ENCODE data around the gene BTG2. TPM values are rescaled to one million over a fixed set of nuclear protein-coding genes. Genes with fewer than 3 reads are reported as not detected.

BTG2 gene
- total and polyA plus RNA-seq, 2 experiments from 2014 or later = 6.3 to 9.1 TPM

- TF ChIP-seq REST (IDR thresholded peaks at IDR 0.05; ENCODE audit: unreplicated experiment) (no peak), STAT1 (IDR thresholded peaks at IDR 0.05; ENCODE audit: unreplicated experiment) (no peak), ZNF114 (CRISPR knock-in tag; IDR thresholded peaks at IDR 0.05) (no peak), CTCF (conservative IDR thresholded peaks at IDR 0.05; ENCODE audit: low read depth in 2 of 2) (no peak)
These were observed 9.5 kb upstream of the BTG2 start (continued) for GRCh38 chr1:203295796-203296195.

- Histone ChIP-seq H4K20me1 (replicated peaks; ENCODE audit: insufficient read depth) (no peaks in the 10 kb centered on the region; the same call in 1 of the 2 replicates), H3K9me2 (ENCODE audit: insufficient read depth) (no peaks in the 10 kb centered on the region), H3K27me3 (ENCODE audit: insufficient read depth) (peaks cover 47% of the 10 kb centered on the region), H3K27ac (ENCODE audit: low read depth) (no peak overlapping the region), H3F3A (replicated peaks; ENCODE audit: low read depth) (no peaks in the 10 kb centered on the region), H2AFZ (no peak overlapping the region), H3K4me1 (ENCODE audit: insufficient read depth) (peaks cover 8% of the 10 kb centered on the region), H3K4me2 (no peak overlapping the region), H3K36me3 (ENCODE audit: insufficient read depth) (no peaks in the 10 kb centered on the region), H3K4me3 (no peak overlapping the region), H3K79me2 (replicated peaks; ENCODE audit: insufficient read depth) (no peaks in the 10 kb centered on the region)
- Mint-ChIP-seq H3K4me3 (no peak overlapping the region), H3K4me1 (peaks cover 8% of the 10 kb centered on the region), H3K9me3 (no peaks in the 10 kb centered on the region), H3K27me3 (ENCODE audit: insufficient read depth, low read depth, poor library complexity) (peaks cover 14% of the 10 kb centered on the region), H3K36me3 (ENCODE audit: low read depth) (no peaks in the 10 kb centered on the region), H3K27ac (no peak overlapping the region)
- TF ChIP-seq STAT1 (IDR thresholded peaks at IDR 0.05; ENCODE audit: unreplicated experiment) (no peak), CTCF (conservative IDR thresholded peaks at IDR 0.05; ENCODE audit: low read depth in 2 of 2) (no peak), ZNF114 (CRISPR knock-in tag; IDR thresholded peaks at IDR 0.05) (no peak), ETS1 (IDR thresholded peaks at IDR 0.05) (no peak), NANOG (IDR thresholded peaks at IDR 0.05; ENCODE audit: borderline replicate concordance) (no peak), EZH2 (IDR thresholded peaks at IDR 0.05; ENCODE audit: low read depth, unreplicated experiment) (no peak), ZNF331 (CRISPR knock-in tag; IDR thresholded peaks at IDR 0.05; ENCODE audit: low read depth) (no peak)
- DNase-seq (ENCODE audit: low spot score) (no peak), ATAC-seq (no peak)
These were observed 8.8 kb upstream of the BTG2 start for GRCh38 chr1:203296460-203297073.
